22Rv1 (cell line): ENCODE measurements around the gene DTD1.

Experiments
- H3K27ac ChIP-seq: fragments of 450-650 bp; 2 replicates; pipeline ENCODE4 v1.5.1; 2017
- CTCF ChIP-seq: fragments of 450-650 bp; IDR thresholded peaks from 2 replicates; pipeline ENCODE4 v1.5.1; 2017; ENCODE audit warnings: mild to moderate bottlenecking
- ZFX ChIP-seq: fragments of 450-650 bp; IDR thresholded peaks from 2 replicates; pipeline ENCODE4 v1.6.1; 2017; ENCODE audit warnings: antibody characterized with exemption, borderline replicate concordance

DTD1 gene

GRCh38 chr20:18802012-18802634 is 214.3 kb downstream of the DTD1 start:
- no peak for TF ChIP-seq ZFX
- TF ChIP-seq CTCF, result no peak

GRCh38 chr20:18805881-18806280 is 218.0 kb downstream of the DTD1 start:
- TF ChIP-seq ZFX (no peak), CTCF (no peak)
- no peak overlapping the region for H3K27ac ChIP-seq

More at GRCh38 chr20:18802012-18802634, 214.3 kb downstream of the DTD1 start:
- no peak overlapping the region for H3K27ac ChIP-seq

DNA sequence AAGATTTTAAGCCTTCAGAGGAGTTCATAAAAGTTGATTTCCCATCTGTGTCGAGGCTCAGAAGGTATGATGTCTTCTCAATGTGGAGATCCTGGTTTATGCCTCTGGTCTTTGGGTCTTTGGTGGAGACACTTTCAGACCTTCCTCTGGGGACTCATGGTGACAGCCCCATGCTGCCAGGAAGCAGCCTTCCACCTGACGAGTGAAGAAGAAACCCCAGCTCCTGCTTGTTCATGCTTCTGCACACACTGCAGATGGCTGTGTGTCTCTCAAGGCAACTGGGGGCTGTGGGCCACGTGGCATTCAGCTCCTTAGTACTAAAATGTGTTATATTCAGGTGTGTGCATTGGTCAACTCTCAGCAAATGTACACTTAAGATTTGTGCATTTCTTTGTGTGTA is 220.9 kb downstream of the DTD1 start:
- TF ChIP-seq CTCF, result no peak
- TF ChIP-seq ZFX, result no peak
- no peak overlapping the region for H3K27ac ChIP-seq

DNA sequence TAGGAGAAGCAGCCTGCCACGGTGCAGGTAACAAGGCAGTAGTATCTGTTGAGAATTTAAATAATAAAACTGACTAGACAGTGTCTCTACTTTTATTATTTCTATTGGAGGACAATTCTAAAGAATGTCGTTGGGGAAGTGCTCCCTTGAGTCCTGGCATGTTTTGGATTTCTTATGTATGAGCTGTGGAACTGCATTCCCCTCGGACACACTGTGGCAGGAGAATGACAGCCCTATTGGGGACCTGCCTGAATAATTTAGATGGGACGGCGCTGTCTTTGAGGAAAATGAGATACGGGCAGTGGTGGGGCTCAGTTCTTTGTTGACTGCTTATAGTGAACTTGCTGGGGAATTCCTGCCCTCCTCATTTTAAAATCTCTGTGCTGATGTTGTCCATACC is 223.3 kb downstream of the DTD1 start:
- TF ChIP-seq CTCF (no peak), ZFX (no peak)
- H3K27ac ChIP-seq, result no peak overlapping the region

DNA sequence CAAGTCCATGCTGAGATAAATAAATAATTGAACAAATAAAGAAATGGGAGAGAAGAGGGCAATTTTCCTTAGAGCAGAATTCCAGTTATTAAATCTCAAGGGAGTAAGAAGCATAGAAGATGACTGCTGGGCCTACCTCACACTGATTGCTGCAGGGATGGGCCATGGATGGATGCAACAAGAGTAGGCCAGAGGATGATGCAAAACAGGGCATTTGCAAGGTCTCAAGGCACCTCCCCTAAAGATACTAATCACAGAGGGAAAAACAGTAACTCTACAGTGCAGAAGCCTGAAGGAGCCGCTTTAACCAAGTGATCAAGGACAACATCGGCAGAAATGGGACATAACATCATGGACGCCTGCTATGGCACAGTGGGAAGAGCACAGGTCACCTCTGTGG is 224.1 kb downstream of the DTD1 start:
- H3K27ac ChIP-seq, result no peak overlapping the region
- no peak for TF ChIP-seq CTCF
- TF ChIP-seq ZFX, result no peak

GRCh38 chr20:18813483-18813882 is 225.6 kb downstream of the DTD1 start, which contains the start of gene SCP2D1:
TSS of gene SCP2D1 (plus strand) at chr20:18813783. CDS start at chr20:18813816, 33 bp downstream.
- no peak for TF ChIP-seq CTCF
- TF ChIP-seq ZFX, result no peak
- no peak within 1 kb of the TSS for H3K27ac ChIP-seq

GRCh38 chr20:18815194-18815942 is 227.5 kb downstream of the DTD1 start:
- TF ChIP-seq CTCF (no peak), ZFX (no peak)
- H3K27ac ChIP-seq, result no peak overlapping the region
